HL-60/S4 (cell line): ENCODE measurements around the gene OR4K13.

ENCODE experiments used
- in situ Hi-C: fragments of 300-500 bp; cut with MboI; formaldehyde crosslinking; loops from 2 replicates; pipeline ENCODE4 v1.14.3; 2022; ENCODE audit warnings: low sequenced_read_pairs

The OR4K13 gene, protein sequence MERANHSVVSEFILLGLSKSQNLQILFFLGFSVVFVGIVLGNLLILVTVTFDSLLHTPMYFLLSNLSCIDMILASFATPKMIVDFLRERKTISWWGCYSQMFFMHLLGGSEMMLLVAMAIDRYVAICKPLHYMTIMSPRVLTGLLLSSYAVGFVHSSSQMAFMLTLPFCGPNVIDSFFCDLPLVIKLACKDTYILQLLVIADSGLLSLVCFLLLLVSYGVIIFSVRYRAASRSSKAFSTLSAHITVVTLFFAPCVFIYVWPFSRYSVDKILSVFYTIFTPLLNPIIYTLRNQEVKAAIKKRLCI

DNA sequence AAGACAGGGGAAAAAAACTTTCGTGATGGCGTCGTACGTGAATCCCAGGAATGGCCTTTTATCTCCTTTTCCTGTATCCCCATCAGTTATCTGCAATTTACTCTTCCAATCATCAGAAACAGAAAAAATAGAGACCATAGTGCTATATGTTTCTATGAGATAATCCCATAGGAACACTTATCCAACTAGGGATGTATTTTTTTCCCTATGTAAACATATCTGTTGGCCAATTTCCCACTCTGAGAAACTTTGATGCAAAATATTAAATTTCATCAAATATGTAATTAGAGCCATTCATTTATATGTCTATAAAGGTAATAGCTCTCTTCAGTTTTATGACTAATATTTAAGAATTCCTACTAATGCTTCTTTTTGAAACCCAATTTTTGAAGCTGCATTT, at the start of gene OR4K13:
TSS of gene OR4K13 (minus strand) at position 101 of the 400 bp plus-strand sequence. CDS start 1,280 bp downstream, outside the sequence.
- in situ Hi-C loops: no loop called here

DNA sequence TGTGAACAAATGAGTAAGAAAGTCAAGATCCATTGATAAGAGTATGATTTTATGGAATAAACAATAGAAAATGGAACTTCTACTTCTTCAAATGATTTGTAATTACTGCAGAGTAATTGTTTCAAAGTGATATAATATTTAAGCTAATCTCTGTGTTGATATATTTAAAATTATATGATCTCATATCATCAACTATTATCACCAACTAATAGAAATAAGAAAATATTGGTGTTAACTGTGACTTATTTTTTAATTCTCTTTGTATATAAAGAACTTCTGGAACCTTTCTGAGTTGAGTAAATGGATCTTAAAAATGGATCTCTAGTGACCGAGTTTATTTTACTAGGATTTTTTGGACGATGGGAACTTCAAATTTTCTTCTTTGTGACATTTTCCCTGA, 23.9 kb upstream of the OR4K13 start, which contains the start of gene OR4L1:
TSS of gene OR4L1 (plus strand) at position 301 of the 400 bp plus-strand sequence. CDS start at position 301, 0 bp downstream.
- in situ Hi-C loops: no loop called here

DNA sequence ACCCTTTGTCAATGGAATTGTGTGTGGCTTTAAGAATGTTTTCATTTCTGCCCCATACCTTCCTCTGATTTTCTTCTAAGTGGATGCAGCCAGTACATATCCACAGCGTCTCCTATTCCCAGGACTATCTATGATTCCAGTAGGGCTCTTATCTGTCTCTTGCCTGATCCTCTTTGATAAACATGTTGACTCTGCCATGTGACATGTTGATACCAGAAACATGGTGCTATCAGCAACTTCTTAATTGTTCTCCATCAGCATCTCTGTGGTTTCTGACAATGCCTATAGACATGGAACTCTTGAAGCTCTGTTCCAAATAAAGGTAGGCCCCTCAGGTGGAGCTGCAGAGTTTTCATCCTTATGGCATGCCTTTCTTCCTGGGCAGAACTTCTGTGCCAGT, 12.4 kb upstream of the OR4K13 start:
- in situ Hi-C loops: no loop called here

DNA sequence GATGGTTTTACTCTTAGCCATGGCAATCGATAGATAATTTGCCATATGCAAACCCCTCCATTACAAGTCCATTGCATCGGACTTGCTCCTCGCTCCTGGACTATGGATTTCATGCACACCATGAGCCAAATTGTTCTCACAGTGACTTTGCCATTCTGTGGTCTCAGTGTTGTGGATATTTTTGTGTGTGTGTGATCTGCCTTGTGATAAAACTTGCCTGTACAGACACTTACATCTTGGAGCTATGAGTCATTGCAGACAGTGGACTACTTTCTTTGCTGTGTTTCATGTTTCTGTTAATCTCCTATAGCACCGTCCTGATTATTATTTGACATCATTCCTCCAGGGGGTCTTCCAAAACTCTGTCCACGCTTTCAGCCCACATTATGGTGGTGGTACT, 8.4 kb upstream of the OR4K13 start:
- in situ Hi-C loops: no loop called here

DNA sequence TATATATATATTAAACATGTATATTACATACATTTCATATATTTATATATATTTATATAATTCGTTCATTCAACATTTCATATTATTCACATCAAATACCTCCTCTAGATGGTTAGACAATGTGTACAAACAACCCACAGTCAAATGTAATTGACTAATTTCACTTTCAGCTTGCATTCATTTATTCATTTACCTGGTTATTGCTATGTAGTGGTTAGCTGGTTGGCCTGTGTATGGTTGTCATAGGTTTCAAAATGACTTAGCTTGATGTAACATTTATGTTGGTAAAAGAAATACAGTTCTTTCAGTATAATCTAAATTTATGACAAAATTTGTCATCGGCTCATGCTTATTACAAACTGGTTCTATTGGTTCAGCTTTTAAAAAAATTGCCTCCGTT, 389 bp downstream of the OR4K13 start:
- in situ Hi-C loops: no loop called here

DNA sequence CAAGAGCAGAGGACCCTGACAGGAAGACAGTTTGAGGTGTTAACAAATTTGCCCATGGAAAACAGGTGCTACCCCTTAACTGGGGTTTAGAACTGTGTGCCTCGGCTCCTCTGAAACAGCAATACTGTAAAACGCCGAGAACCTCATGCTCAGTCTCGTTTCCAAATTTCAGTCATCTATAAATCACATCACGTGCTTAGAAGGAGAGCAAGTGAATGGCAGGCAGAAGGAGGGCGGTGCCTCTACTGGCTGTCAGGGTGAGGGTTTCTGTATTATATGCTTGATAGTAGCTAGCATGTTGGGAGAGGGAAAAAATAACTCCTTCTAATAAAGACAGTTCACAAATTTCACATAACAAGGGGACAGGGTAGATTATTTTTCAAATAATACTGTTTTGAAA, 4.8 kb downstream of the OR4K13 start:
- in situ Hi-C loops: no loop called here

DNA sequence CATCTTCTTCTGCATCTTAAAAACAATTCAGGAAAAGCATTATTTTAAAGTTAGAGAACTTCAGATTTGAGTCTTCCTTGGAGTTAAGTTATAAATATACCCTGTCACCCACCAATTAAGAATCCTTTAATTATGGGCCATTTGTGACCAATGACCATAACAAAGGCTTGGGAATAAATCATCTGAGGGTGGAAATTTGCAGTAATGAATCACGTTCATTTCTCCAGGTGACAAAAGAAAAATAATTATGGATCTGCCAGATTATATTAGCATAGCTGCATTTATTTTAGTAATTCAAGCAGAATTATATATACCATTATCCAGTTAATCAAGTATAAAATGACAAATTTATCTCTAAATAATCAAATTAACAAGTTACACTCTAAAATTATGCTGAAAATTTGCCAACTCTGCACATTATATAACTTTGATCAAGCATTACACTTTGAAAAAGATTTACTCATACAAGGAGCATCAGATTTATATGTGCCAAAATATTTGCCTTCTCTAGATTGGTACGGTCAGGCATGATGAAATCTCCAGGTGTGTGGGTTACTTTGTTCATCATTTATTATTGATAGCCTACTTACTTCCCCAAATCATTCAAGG, 16.5 kb downstream of the OR4K13 start, which contains the start of gene OR4K14:
TSS of gene OR4K14 (minus strand) at position 51 of the 609 bp plus-strand sequence. CDS start 4,114 bp downstream, outside the sequence.
- in situ Hi-C loops: no loop called here

DNA sequence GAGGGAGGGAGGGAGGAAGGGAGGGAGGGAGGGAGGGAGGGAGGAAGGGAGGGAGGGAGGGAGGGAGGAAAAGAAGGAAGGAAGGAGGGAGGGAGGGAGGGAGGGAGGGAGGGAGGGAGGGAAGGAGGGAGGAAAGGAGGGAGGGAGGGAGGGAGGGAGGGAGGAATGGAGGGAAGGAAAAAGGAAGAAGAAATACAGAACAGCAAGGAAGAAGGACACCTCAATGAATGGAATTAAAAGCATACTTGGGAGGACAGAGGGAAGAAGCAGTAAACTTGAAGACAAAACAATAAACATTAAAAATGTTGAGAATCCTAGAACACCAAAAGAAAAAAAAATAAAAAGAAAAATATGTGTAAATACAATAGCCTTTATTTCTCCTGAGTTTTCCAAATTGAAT, 27.7 kb downstream of the OR4K13 start:
- in situ Hi-C loops: no loop called here

DNA sequence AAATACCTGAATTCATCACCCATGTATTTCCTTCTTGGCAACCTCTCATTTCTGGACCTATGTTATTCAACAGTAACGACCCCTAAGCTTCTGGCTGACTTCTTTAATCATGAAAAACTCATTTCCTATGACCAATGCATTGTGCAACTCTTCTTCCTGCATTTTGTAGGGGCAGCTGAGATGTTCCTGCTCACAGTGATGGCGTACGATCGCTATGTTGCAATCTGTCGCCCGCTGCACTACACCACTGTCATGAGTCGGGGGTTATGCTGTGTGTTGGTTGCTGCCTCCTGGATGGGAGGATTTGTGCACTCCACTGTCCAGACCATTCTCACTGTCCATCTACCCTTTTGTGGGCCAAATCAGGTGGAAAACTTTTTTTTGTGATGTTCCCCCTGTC, 33.5 kb downstream of the OR4K13 start:
- in situ Hi-C loops: no loop called here

DNA sequence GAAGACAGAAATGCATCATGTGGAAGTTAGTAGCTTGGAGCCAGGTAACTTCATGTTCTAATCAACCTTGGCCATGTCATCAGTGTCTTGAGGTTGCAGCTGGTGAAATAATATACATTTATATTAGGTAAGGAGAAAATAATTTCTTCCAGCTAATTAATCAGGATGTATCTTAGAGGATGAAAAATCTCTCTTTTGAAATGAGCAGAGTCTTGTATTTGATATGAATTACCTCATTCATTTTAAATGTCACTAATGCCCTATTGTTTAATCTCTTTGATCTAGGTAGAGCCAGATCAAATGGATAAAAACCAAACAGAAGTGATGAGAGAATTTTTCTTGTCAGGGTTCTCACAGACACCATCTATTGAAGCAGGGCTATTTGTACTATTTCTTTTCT, 34.0 kb downstream of the OR4K13 start, which contains the start of gene OR4Q2:
TSS of gene OR4Q2 (plus strand) at position 301 of the 400 bp plus-strand sequence.
- in situ Hi-C loops: no loop called here

DNA sequence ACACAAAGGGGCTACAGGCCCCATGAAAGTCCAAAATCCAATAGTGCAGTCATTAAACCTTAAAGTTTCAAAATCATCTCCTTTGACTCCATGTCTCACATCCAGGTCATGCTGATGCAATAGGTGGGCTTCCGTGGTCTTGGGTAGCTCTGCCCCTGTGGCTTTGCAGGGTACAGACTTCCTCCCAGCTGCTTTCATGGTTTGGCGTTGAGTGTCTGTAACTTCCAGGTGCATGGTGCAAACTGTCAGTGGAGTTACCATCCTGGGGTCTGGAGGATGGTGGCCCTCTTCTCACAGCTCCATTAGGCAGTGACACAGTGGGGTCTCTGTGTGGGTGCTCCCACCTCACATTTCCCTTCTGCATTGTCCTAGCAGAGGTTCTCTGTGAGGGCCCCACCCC, 42.4 kb downstream of the OR4K13 start:
- in situ Hi-C loops: no loop called here
